HAP-1 (cell line): ENCODE measurements around the gene ADIRF.

Source experiments
- DNase-seq, 2 experiments: peaks; one replicate each; pipeline ENCODE4 v3.0.0-alpha.2; 2016 to 2020; ENCODE audit warnings: low spot score in 2 of 2
- H3K27me3 ChIP-seq: fragments of 250-450 bp; sonication (Bioruptor Pico); 2 replicates; pipeline ENCODE4 v1.5.1; 2020; ENCODE audit warnings: low read depth, mild to moderate bottlenecking, moderate library complexity
- H3K36me3 ChIP-seq: fragments of 250-450 bp; sonication (Bioruptor Pico); replicated peaks from 2 replicates; pipeline ENCODE4 v1.5.1; 2020; ENCODE audit warnings: mild to moderate bottlenecking
- H3K4me1 ChIP-seq: fragments of 250-450 bp; sonication (Bioruptor Pico); 2 replicates; pipeline ENCODE4 v1.5.1; 2020; ENCODE audit warnings: mild to moderate bottlenecking
- H3K4me3 ChIP-seq: fragments of 250-450 bp; sonication (Bioruptor Pico); 2 replicates; pipeline ENCODE4 v1.5.1; 2020; ENCODE audit warnings: mild to moderate bottlenecking, moderate library complexity
- H3K9me3 ChIP-seq: fragments of 250-450 bp; sonication (Bioruptor Pico); 2 replicates; pipeline ENCODE4 v1.5.1; 2020; ENCODE audit warnings: mild to moderate bottlenecking, moderate library complexity
- in situ Hi-C: fragments of 300-500 bp; cut with MboI; formaldehyde crosslinking; loops from 3 replicates; pipeline ENCODE4 v1.14.3; 2020; ENCODE audit warnings: low sequenced_read_pairs, inconsistent platforms, mixed read lengths

The ADIRF gene

GRCh38 chr10:86960863-86961434, 7.3 kb upstream of the ADIRF start:
- H3K4me1 ChIP-seq = 0 out of 2 replicates have a peak, but pooled peaks cover 2% of the 10 kb centered on the region
- H3K4me3 ChIP-seq = no peak overlapping the region
- in situ Hi-C loops = no loop called here
- no peak for DNase-seq
- no peaks in the 10 kb centered on the region for H3K27me3 ChIP-seq
- H3K36me3 ChIP-seq = no peaks in the 10 kb centered on the region
- no peaks in the 10 kb centered on the region for H3K9me3 ChIP-seq

- H3K4me3 ChIP-seq = no peak overlapping the region
- no peaks in the 10 kb centered on the region for H3K27me3 ChIP-seq
- no peaks in the 10 kb centered on the region for H3K9me3 ChIP-seq
- H3K4me1 ChIP-seq = peaks cover 2% of the 10 kb centered on the region
- no peaks in the 10 kb centered on the region for H3K36me3 ChIP-seq
- in situ Hi-C loops = no loop called here
- DNase-seq = no peak
Observed at GRCh38 chr10:86961481-86962091, 6.7 kb upstream of the ADIRF start.

GRCh38 chr10:86962136-86962980, 5.9 kb upstream of the ADIRF start:
- DNase-seq = no peak
- in situ Hi-C loops = no loop called here
- Histone ChIP-seq H3K4me3 (no peak overlapping the region), H3K36me3 (no peaks in the 10 kb centered on the region), H3K27me3 (no peaks in the 10 kb centered on the region), H3K4me1 (peaks cover 5% of the 10 kb centered on the region), H3K9me3 (no peaks in the 10 kb centered on the region)

GRCh38 chr10:86962981-86963310, 5.3 kb upstream of the ADIRF start:
- H3K4me1 ChIP-seq = peaks cover 5% of the 10 kb centered on the region
- in situ Hi-C loops = no loop called here
- H3K9me3 ChIP-seq = no peaks in the 10 kb centered on the region
- no peak for DNase-seq
- H3K36me3 ChIP-seq = no peaks in the 10 kb centered on the region
- H3K27me3 ChIP-seq = no peaks in the 10 kb centered on the region
- no peak overlapping the region for H3K4me3 ChIP-seq

GRCh38 chr10:86963341-86963919, 4.9 kb upstream of the ADIRF start:
- H3K9me3 ChIP-seq = no peaks in the 10 kb centered on the region
- no peaks in the 10 kb centered on the region for H3K36me3 ChIP-seq
- DNase-seq = no peak
- H3K4me1 ChIP-seq = peaks cover 5% of the 10 kb centered on the region
- in situ Hi-C loops = no loop called here
- no peaks in the 10 kb centered on the region for H3K27me3 ChIP-seq
- H3K4me3 ChIP-seq = no peak overlapping the region

GRCh38 chr10:86964061-86964846, 4.0 kb upstream of the ADIRF start:
- DNase-seq = no peak
- Histone ChIP-seq H3K36me3 (no peaks in the 10 kb centered on the region), H3K4me1 (peaks cover 5% of the 10 kb centered on the region), H3K9me3 (no peaks in the 10 kb centered on the region), H3K4me3 (no peak overlapping the region), H3K27me3 (no peaks in the 10 kb centered on the region)
- in situ Hi-C loops = no loop called here

GRCh38 chr10:86964847-86965190, 3.5 kb upstream of the ADIRF start:
- DNase-seq = no peak
- no peaks in the 10 kb centered on the region for H3K9me3 ChIP-seq
- no peak overlapping the region for H3K4me3 ChIP-seq
- in situ Hi-C loops = no loop called here
- H3K27me3 ChIP-seq = no peaks in the 10 kb centered on the region
- no peaks in the 10 kb centered on the region for H3K36me3 ChIP-seq
- H3K4me1 ChIP-seq = peaks cover 5% of the 10 kb centered on the region

GRCh38 chr10:86965986-86966654, 2.2 kb upstream of the ADIRF start:
- DNase-seq = no peak
- no peaks in the 10 kb centered on the region for H3K27me3 ChIP-seq
- H3K4me1 ChIP-seq = peaks cover 3% of the 10 kb centered on the region
- in situ Hi-C loops = no loop called here
- no peak overlapping the region for H3K4me3 ChIP-seq
- no peaks in the 10 kb centered on the region for H3K9me3 ChIP-seq
- no peaks in the 10 kb centered on the region for H3K36me3 ChIP-seq

GRCh38 chr10:86967481-86967941, 771 bp upstream of the ADIRF start:
- Histone ChIP-seq H3K4me1 (peaks cover 3% of the 10 kb centered on the region), H3K36me3 (no peaks in the 10 kb centered on the region), H3K9me3 (no peaks in the 10 kb centered on the region), H3K27me3 (no peaks in the 10 kb centered on the region), H3K4me3 (no peak overlapping the region)
- no peak for DNase-seq
- in situ Hi-C loops = no loop called here

GRCh38 chr10:86968994-86969355, 693 bp downstream of the ADIRF start:
- no peak overlapping the region for H3K4me3 ChIP-seq
- no peaks in the 10 kb centered on the region for H3K27me3 ChIP-seq
- in situ Hi-C loops = no loop called here
- no peaks in the 10 kb centered on the region for H3K9me3 ChIP-seq
- H3K4me1 ChIP-seq = peaks cover 3% of the 10 kb centered on the region
- DNase-seq = no peak
- no peaks in the 10 kb centered on the region for H3K36me3 ChIP-seq

GRCh38 chr10:86969421-86970041, 1.2 kb downstream of the ADIRF start:
- Histone ChIP-seq H3K4me1 (peaks cover 3% of the 10 kb centered on the region), H3K36me3 (no peaks in the 10 kb centered on the region), H3K27me3 (no peaks in the 10 kb centered on the region), H3K9me3 (no peaks in the 10 kb centered on the region), H3K4me3 (no peak overlapping the region)
- in situ Hi-C loops = no loop called here
- DNase-seq = no peak

GRCh38 chr10:86970162-86970981, 2.1 kb downstream of the ADIRF start:
- no peaks in the 10 kb centered on the region for H3K9me3 ChIP-seq
- H3K36me3 ChIP-seq = no peaks in the 10 kb centered on the region
- no peak overlapping the region for H3K4me3 ChIP-seq
- H3K27me3 ChIP-seq = no peaks in the 10 kb centered on the region
- DNase-seq = no peak
- in situ Hi-C loops = no loop called here
- peaks cover 3% of the 10 kb centered on the region for H3K4me1 ChIP-seq
